ENCODE data around the gene ZNF516.

The ZNF516 gene

DNA sequence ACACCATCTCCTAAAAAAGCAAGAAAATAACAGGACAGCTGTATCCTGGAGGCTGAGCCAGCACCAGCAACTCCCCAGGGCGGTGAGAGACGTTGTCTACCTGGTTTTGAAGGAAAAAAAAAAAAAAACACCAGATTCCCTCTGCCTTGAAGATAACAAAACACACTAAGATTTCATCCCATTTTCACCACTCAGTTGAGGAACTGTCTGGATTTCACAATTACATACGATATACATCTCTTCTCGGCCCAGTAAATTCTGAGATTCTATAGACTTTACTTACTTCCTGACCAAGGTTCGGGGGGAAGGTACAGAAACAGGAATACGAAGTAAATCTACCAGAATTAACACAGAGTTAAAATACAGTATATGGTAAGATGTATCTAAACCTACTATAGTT is 8.5 kb downstream of the ZNF516 start (continued):
- TF ChIP-seq, protein P1, sequence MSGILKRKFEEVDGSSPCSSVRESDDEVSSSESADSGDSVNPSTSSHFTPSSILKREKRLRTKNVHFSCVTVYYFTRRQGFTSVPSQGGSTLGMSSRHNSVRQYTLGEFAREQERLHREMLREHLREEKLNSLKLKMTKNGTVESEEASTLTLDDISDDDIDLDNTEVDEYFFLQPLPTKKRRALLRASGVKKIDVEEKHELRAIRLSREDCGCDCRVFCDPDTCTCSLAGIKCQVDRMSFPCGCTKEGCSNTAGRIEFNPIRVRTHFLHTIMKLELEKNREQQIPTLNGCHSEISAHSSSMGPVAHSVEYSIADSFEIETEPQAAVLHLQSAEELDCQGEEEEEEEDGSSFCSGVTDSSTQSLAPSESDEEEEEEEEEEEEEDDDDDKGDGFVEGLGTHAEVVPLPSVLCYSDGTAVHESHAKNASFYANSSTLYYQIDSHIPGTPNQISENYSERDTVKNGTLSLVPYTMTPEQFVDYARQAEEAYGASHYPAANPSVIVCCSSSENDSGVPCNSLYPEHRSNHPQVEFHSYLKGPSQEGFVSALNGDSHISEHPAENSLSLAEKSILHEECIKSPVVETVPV (CRISPR knock-in tag; IDR thresholded peaks at IDR 0.05), result no peak
- TF ChIP-seq, protein P2, sequence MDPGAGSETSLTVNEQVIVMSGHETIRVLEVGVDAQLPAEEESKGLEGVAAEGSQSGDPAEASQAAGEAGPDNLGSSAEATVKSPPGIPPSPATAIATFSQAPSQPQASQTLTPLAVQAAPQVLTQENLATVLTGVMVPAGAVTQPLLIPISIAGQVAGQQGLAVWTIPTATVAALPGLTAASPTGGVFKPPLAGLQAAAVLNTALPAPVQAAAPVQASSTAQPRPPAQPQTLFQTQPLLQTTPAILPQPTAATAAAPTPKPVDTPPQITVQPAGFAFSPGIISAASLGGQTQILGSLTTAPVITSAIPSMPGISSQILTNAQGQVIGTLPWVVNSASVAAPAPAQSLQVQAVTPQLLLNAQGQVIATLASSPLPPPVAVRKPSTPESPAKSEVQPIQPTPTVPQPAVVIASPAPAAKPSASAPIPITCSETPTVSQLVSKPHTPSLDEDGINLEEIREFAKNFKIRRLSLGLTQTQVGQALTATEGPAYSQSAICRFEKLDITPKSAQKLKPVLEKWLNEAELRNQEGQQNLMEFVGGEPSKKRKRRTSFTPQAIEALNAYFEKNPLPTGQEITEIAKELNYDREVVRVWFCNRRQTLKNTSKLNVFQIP (CRISPR knock-in tag; IDR thresholded peaks at IDR 0.05; ENCODE audit: borderline replicate concordance, low read depth), result no peak
- TF ChIP-seq BACH2 (CRISPR knock-in tag; IDR thresholded peaks at IDR 0.05; ENCODE audit: borderline replicate concordance), result no peak

DNA sequence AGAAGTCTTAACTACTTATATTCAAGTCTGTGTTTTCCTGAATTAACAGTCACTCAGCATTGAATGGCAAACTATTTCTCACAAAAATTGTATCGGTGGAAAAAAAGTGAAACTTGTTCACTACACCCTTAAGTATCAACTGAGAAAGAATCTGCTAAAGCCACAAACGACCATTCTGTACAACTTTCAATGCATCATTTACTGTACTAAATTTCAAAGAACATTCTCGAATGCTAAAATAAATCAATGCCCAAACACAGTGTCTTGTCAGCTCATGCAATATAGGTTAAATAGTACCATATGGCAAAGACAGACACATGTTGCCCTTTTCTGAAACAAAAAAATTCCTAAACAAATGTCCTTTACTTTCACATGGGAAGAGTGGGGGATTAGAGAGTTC is 9.0 kb downstream of the ZNF516 start:
- no peak for ATAC-seq
- no peak for TF ChIP-seq ZNF70 (CRISPR knock-in tag; IDR thresholded peaks at IDR 0.05)
- TF ChIP-seq, protein P3, sequence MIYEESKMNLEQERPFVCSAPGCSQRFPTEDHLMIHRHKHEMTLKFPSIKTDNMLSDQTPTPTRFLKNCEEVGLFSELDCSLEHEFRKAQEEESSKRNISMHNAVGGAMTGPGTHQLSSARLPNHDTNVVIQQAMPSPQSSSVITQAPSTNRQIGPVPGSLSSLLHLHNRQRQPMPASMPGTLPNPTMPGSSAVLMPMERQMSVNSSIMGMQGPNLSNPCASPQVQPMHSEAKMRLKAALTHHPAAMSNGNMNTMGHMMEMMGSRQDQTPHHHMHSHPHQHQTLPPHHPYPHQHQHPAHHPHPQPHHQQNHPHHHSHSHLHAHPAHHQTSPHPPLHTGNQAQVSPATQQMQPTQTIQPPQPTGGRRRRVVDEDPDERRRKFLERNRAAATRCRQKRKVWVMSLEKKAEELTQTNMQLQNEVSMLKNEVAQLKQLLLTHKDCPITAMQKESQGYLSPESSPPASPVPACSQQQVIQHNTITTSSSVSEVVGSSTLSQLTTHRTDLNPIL (CRISPR knock-in tag; IDR thresholded peaks at IDR 0.05; ENCODE audit: low read depth), result no peak

DNA sequence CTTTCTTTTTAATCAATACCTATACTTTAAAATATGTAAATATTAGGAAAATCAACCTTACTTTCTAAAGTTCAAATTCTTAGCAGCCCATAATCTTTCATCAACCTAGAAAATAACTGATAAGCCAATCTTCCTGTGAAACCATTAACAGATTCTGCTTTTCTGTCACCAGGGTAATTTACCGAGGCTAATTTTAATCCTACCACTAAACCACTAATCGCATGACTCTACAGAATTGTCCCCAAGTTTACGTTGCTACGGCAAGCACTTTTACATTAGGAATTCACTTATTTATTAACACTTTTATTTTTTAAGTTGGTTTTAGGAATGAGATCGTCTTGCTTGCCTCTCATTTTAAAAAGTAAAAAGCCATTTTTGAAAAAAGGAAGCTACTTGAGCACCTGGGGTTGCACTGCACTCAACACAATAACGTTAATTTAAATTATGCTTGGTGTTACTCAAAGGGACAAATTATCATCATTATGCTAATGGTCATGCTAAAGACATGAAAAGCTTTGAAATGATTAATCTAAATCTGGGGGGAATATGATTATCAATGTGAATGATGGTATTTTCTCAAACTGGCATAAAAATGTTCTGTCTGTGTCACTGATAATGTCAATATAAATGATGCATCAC is 10.2 kb downstream of the ZNF516 start:
- TF ChIP-seq, protein P4, sequence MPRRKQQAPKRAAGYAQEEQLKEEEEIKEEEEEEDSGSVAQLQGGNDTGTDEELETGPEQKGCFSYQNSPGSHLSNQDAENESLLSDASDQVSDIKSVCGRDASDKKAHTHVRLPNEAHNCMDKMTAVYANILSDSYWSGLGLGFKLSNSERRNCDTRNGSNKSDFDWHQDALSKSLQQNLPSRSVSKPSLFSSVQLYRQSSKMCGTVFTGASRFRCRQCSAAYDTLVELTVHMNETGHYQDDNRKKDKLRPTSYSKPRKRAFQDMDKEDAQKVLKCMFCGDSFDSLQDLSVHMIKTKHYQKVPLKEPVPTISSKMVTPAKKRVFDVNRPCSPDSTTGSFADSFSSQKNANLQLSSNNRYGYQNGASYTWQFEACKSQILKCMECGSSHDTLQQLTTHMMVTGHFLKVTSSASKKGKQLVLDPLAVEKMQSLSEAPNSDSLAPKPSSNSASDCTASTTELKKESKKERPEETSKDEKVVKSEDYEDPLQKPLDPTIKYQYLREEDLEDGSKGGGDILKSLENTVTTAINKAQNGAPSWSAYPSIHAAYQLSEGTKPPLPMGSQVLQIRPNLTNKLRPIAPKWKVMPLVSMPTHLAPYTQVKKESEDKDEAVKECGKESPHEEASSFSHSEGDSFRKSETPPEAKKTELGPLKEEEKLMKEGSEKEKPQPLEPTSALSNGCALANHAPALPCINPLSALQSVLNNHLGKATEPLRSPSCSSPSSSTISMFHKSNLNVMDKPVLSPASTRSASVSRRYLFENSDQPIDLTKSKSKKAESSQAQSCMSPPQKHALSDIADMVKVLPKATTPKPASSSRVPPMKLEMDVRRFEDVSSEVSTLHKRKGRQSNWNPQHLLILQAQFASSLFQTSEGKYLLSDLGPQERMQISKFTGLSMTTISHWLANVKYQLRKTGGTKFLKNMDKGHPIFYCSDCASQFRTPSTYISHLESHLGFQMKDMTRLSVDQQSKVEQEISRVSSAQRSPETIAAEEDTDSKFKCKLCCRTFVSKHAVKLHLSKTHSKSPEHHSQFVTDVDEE (CRISPR knock-in tag; IDR thresholded peaks at IDR 0.05), result no peak
- TF ChIP-seq, protein P1 (CRISPR knock-in tag; IDR thresholded peaks at IDR 0.05), result no peak
- ATAC-seq, result no peak

DNA sequence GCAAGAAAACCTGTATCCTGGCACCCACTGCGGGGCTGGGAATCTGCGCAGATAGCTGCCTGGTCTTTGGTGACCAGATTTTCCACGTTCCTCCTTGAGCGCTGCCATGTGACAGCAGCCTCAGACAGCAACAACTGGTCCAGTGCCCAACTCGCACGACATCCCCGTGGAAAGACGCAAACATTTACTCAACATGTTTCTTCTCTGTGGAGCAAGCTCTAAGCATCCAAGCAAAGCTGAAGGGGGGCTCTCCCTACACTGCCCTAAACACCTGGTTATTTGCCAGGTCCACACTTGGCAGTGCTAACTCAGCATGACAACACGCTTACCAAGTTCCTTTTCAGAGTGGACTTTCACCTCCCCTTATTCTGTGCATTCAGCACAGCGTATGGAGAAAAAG is 11.3 kb downstream of the ZNF516 start:
- no peak for ATAC-seq
- TF ChIP-seq, protein P3 (CRISPR knock-in tag; IDR thresholded peaks at IDR 0.05; ENCODE audit: low read depth), result no peak
- TF ChIP-seq RARB (CRISPR knock-in tag; IDR thresholded peaks at IDR 0.05) (no peak), SNAI2 (CRISPR knock-in tag; IDR thresholded peaks at IDR 0.05) (no peak), TCF4 (CRISPR knock-in tag; IDR thresholded peaks at IDR 0.05; ENCODE audit: borderline replicate concordance) (no peak), BACH2 (CRISPR knock-in tag; IDR thresholded peaks at IDR 0.05; ENCODE audit: borderline replicate concordance) (no peak), ZNF8 (CRISPR knock-in tag; IDR thresholded peaks at IDR 0.05) (no peak), CSDC2 (CRISPR knock-in tag; IDR thresholded peaks at IDR 0.05) (no peak), TOX (CRISPR knock-in tag; IDR thresholded peaks at IDR 0.05; ENCODE audit: borderline replicate concordance) (no peak), ZC3H10 (CRISPR knock-in tag; IDR thresholded peaks at IDR 0.05) (no peak), GLIS3 (CRISPR knock-in tag; IDR thresholded peaks at IDR 0.05) (no peak), ARNTL (CRISPR knock-in tag; IDR thresholded peaks at IDR 0.05; ENCODE audit: borderline replicate concordance, low read depth) (no peak)
- TF ChIP-seq, protein P1 (CRISPR knock-in tag; IDR thresholded peaks at IDR 0.05), result no peak
- TF ChIP-seq, protein P5, sequence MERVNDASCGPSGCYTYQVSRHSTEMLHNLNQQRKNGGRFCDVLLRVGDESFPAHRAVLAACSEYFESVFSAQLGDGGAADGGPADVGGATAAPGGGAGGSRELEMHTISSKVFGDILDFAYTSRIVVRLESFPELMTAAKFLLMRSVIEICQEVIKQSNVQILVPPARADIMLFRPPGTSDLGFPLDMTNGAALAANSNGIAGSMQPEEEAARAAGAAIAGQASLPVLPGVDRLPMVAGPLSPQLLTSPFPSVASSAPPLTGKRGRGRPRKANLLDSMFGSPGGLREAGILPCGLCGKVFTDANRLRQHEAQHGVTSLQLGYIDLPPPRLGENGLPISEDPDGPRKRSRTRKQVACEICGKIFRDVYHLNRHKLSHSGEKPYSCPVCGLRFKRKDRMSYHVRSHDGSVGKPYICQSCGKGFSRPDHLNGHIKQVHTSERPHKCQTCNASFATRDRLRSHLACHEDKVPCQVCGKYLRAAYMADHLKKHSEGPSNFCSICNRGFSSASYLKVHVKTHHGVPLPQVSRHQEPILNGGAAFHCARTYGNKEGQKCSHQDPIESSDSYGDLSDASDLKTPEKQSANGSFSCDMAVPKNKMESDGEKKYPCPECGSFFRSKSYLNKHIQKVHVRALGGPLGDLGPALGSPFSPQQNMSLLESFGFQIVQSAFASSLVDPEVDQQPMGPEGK (CRISPR knock-in tag; IDR thresholded peaks at IDR 0.05; ENCODE audit: borderline replicate concordance), result no peak
- TF ChIP-seq, protein P2 (CRISPR knock-in tag; IDR thresholded peaks at IDR 0.05; ENCODE audit: borderline replicate concordance, low read depth), result no peak
